GM04503 (cell line): ENCODE data around the gene THOC2.
"Not testable (repeated sequence)": the region's sequence is repeated elsewhere in the genome, so short reads cannot be mapped to it uniquely, and the experiment has no call there.

ENCODE experiments used
- DNase-seq: peaks from one replicate; pipeline ENCODE4 v3.0.0-alpha.2; 2012; ENCODE audit warnings: low read depth

Gene THOC2

GRCh38 chrX:123675154-123675553, 57.7 kb downstream of the THOC2 start:
- DNase-seq = no peak

DNA sequence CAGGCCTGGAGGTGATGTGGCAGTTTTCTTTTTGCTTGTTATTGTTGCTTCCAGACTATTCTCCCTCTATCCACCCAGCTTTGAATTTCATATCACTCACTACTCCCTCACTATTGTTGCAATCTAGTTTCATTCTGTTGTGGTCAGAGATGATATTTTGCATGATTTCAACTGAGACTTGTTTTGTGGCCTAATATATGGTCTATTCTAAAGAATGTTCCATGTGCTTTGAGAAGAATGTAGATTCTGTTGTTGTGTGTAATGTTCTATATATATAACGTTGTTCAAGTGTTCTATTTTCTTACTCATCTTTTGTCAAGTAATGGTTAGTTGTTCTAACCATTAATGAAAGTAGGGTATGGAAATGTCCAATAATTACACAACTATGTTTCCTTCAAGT, 59.0 kb downstream of the THOC2 start:
- DNase-seq = no peak

- no peak for DNase-seq
Observed at GRCh38 chrX:123665197-123665596, 67.7 kb downstream of the THOC2 start.

- peak; percentile 3 for DNase-seq
Observed at GRCh38 chrX:123664467-123665167, 68.2 kb downstream of the THOC2 start.

- not testable (repeated sequence) for DNase-seq
Observed at GRCh38 chrX:123663720-123664119, 69.1 kb downstream of the THOC2 start.

GRCh38 chrX:123656507-123656906, 76.3 kb downstream of the THOC2 start:
- DNase-seq = not testable (repeated sequence)

- not testable (repeated sequence) for DNase-seq
Observed at GRCh38 chrX:123648811-123649181, 84.1 kb downstream of the THOC2 start.

DNA sequence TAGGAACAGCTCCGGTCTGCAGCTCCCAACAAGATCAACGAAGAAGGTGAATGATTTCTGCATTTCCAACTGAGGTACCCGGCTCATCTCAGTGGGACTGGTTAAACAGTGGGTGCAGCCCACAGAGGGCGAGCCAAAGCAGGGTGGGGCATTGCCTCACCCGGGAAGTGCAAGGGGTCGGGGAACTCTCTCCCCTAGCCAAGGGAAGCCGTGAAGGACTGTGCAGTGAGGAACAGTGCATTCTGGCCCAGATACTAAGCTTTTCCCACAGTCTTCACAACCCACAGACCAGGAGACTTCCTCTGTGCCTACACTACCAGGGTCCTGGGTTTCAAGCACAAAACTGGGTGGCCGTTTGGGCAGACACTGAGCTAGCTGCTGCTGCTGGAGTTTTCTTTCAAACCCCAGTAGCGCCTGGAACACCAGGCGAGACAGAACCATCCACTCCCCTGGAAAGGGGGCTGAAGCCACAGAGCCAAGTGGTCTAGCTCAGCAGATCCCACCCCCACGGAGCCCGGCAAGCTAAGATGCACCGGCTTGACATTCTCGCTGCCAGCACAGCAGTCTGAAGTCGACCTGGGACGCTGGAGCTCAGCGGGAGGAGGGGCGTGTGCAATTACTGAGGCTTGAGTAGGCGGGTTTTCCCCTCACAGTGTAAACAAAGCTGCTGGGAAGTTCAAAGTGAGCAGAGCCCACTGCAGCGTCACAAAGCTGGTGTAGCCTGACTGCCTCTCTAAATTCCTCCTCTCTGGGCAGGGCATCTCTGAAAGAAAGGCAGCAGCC, 84.6 kb downstream of the THOC2 start:
- no peak for DNase-seq

DNA sequence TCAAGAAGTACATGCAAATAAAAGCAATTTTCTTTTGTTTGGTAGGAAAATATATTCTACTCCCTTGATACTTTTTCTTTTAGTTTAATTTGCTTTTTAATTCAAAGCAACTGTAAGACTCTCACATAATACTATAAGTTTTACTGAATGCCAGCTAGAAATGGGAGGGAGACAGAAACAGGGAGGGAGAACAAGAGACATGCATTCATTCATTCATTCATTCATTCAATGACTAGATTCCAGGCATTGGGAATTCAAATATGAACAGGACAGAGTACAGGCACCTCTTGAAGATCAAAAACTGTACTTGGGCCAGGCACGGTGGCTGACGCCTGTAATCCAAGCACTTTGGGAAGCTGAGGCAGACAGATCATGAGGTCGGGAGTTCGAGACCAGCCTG, 85.6 kb downstream of the THOC2 start:
- DNase-seq = no peak

GRCh38 chrX:123629502-123629901, 103.3 kb downstream of the THOC2 start:
- no peak for DNase-seq

DNA sequence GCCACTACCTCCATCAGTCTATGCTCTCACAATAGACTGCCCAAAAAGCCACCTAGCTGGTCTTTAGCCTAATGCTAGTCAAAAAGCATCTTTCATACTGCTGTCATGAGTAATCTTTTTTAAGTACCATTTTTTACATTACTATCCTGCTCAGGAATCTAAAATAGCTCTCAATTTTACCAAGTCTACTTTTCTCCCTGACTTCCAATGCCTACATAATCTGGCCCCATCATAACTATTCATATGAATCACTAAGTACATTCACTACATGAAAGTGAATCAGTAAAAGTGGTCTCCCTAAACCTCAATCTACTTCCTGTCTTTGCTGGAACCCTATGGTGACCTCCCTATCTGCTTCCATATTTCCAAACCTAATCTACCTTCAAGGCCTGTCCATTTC, 105.9 kb downstream of the THOC2 start:
- DNase-seq = peak; percentile 41

DNA sequence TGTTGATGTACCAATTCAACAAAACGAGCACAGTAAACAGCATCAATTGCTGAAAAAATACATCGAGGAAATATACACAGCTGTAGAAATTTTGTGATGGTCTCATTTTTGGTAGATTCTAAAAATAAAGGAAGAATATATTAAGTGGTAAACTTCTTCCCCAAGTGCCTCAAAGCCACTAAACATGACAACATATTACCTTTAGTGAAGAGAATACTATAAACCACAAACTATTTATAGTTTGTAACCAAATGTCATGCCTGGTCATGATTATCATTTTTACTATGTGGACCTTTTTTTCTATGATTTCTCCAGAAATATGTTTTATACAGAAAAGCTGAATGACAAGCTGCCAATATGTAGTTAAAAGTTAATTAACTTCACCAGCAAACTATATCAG, 106.9 kb downstream of the THOC2 start:
- DNase-seq = no peak

DNA sequence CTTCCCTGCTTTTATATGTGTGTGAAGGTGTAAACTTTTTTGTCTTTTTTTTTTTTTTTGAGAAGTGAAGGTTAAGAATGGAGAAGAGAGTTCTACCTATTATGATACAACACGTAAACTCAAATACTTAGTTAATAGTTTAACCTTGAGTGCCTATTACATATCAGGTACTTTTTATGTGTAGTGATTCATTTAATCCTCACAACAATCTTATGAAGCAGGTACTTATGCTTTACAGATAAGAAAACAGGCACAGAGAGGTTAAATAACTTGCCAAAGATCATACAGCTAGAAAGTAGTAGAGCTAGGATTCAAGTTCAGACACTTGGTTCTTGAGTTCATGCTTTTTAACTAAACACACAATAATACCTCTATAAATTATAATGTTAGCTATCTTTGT, 107.4 kb downstream of the THOC2 start:
- no peak for DNase-seq

DNA sequence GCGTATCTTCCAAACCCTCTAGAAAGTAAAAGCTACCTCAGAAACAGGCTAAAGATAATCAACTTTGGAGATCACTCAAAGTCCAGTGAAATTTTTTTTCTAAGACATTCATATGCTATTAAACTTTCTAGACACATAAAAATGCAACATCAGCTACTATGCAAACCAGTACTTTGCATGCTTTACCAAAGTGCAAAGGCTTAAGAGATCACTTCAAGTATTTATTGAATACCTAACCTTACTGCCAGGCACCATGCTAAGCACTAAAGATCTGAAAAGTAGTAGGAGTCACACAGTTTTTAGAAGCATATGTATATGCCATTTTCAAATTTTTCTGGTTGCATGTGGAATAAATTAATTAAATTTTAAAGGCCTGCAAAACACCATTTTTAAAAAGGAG, 115.8 kb downstream of the THOC2 start:
- DNase-seq = no peak

DNA sequence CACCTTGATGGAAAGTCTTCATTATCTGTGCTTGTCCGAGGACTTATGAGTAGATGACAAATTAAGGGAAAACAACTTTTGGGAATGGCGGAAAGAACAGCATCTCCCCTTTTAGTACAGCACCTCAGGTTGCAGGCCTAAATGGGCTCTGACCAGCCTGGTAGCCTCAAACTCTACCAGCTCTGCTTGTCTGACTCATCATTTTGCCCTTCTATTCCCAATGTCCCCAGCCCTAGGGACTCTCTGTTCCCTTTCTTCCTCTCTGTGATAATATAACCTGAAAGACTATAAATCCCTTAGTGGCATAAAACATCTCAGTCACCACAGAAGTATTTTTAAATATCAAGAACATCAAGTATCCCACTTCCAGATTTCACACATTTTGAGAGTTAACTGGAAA, 121.9 kb downstream of the THOC2 start:
- no peak for DNase-seq

DNA sequence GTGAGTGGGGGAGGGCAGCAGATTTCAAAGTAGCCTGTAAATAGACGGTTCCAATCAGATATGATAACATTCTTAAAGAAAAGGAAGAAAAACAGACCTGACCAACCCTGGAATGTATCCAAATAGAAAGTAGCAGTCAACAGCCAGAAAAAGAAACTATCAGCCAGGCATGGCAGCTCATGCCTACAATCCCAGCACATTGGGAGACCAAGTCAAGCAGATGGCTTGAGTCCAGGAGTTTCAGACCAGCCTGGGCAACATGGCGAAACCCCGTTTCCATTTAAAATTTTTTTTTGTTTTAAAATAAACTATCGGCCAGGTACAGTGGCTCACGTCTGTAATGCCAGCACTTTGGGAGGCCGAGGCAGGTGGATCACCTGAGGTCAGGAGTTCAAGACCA, 125.0 kb downstream of the THOC2 start:
- no peak for DNase-seq

GRCh38 chrX:123607270-123607669, 125.6 kb downstream of the THOC2 start:
- no peak for DNase-seq

DNA sequence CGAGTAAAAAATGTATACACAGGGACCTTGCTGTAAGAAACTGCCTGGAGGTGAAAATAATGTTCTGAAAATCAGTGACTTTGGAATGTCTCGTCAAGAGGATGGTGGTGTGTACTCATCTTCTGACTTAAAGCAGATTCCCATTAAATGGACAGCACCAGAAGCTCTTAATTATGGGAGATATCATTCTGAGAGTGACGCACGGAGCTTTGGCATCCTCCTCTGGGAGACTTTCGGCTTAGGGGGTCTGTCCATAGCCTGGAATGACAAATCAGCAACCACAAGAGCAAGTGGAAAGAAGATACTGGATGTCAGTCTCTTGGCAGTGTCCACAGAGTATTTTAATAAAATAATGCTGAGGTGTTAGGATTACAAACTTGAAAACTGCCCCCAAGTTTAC, 129.4 kb downstream of the THOC2 start:
- DNase-seq = peak; percentile 11

DNA sequence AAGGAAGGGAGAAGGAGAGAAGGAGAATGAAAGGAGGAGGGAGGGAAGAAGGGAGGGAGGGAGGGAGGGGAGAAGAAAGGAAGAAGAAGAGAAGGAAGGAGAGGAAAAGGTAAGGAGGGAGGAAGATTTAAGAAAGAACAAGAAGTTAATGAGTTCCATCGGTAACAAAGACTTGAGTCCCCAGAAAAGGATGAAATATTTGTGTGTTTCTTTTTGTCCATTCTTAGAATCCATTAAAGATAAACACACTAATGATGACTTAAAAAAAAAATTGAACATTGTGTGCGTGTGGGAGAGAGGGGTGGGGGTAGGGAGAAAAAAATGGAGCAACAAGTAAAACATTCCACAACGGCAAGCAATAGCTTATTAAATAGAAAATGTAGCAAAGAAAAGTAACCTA, 131.4 kb downstream of the THOC2 start:
- DNase-seq = no peak

GRCh38 chrX:123600181-123600580, 132.7 kb downstream of the THOC2 start:
- DNase-seq = no peak

GRCh38 chrX:123590842-123591486, 141.9 kb downstream of the THOC2 start:
- peak; percentile 4 for DNase-seq

DNA sequence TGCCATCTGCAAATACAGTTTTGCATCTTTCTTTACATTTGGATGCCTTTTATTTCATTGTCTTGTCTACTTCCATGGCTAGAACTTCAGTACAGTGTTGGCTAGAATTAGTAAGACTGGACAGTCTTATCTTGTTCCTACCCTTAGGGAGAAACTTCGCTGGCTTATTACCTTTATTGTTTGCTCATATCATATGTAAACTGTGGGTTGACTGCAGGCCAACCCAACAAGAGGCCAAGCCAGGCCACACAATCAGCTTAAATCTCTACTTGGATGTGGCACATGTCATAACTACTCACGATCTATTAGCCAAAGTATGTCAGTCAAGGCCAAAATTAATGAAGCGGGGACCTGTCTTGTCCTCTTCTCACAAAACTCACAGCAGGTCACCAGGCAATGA, 144.1 kb downstream of the THOC2 start:
- DNase-seq = no peak

- no peak for DNase-seq
Observed at GRCh38 chrX:123581586-123581985, 151.3 kb downstream of the THOC2 start.
